GM21447 (cell line): Measurements from ENCODE around the gene MACROD2.

Experiments used
- ATAC-seq: cut with Tn5 transposase; IDR thresholded peaks from one replicate; pipeline ENCODE4 v1.9.1; 2021; ENCODE audit not compliant: unreplicated experiment

The MACROD2 gene

GRCh38 chr20:15571056-15571455 is 1575.7 kb downstream of the MACROD2 start:
- no peak for ATAC-seq

- ATAC-seq = no peak
These were observed 1579.9 kb downstream of the MACROD2 start for GRCh38 chr20:15575255-15575654.

GRCh38 chr20:15576411-15576810 is 1581.1 kb downstream of the MACROD2 start:
- ATAC-seq = no peak

- no peak for ATAC-seq
These were observed 1582.8 kb downstream of the MACROD2 start for GRCh38 chr20:15578113-15578512.

- ATAC-seq = no peak
These were observed 1584.4 kb downstream of the MACROD2 start for GRCh38 chr20:15579688-15580087.

- ATAC-seq = no peak
These were observed 1586.9 kb downstream of the MACROD2 start for GRCh38 chr20:15582146-15582760.

- no peak for ATAC-seq
These were observed 1589.2 kb downstream of the MACROD2 start for GRCh38 chr20:15584507-15584906.

GRCh38 chr20:15593081-15593480 is 1597.8 kb downstream of the MACROD2 start:
- no peak for ATAC-seq

GRCh38 chr20:15594158-15594695 is 1598.9 kb downstream of the MACROD2 start:
- ATAC-seq = no peak

- ATAC-seq = no peak
These were observed 1601.0 kb downstream of the MACROD2 start for GRCh38 chr20:15596220-15596890.

- no peak for ATAC-seq
These were observed 1602.0 kb downstream of the MACROD2 start for GRCh38 chr20:15597306-15597705.

- no peak for ATAC-seq
These were observed 1604.6 kb downstream of the MACROD2 start for GRCh38 chr20:15599961-15600360.

GRCh38 chr20:15600565-15600964 is 1605.2 kb downstream of the MACROD2 start:
- no peak for ATAC-seq

GRCh38 chr20:15603506-15603905 is 1608.2 kb downstream of the MACROD2 start:
- no peak for ATAC-seq

- ATAC-seq = no peak
These were observed 1608.9 kb downstream of the MACROD2 start for GRCh38 chr20:15603978-15604805.

GRCh38 chr20:15609921-15610320 is 1614.6 kb downstream of the MACROD2 start:
- no peak for ATAC-seq

GRCh38 chr20:15610787-15611186 is 1615.5 kb downstream of the MACROD2 start:
- ATAC-seq = no peak

GRCh38 chr20:15611541-15611940 is 1616.2 kb downstream of the MACROD2 start:
- ATAC-seq = no peak

GRCh38 chr20:15612198-15612597 is 1616.9 kb downstream of the MACROD2 start:
- no peak for ATAC-seq

GRCh38 chr20:15612769-15613168 is 1617.5 kb downstream of the MACROD2 start:
- no peak for ATAC-seq

GRCh38 chr20:15613530-15613929 is 1618.2 kb downstream of the MACROD2 start:
- no peak for ATAC-seq

GRCh38 chr20:15616626-15617025 is 1621.3 kb downstream of the MACROD2 start:
- no peak for ATAC-seq
